ENCODE data around the gene TNP1.

TNP1 gene

DNA sequence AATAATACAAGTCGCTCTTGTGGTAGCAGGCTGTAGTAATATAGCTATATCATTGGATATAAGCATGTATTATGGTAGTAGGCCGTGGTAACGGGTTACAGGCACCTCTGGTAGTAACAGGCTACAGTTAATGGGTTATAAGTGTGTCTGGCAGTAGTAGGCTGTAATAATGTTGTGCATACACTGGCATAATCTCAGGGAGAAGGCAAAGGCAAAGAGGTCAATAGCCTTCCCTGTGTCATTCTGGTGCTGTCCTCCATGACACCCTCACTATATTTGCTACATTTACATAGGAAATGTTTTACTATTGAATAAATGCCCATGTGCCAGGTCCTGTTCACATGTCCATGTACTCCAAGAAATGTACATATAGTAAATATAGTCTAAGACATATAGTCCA is 12.8 kb upstream of the TNP1 start:
- DNase-seq, result no peak

DNA sequence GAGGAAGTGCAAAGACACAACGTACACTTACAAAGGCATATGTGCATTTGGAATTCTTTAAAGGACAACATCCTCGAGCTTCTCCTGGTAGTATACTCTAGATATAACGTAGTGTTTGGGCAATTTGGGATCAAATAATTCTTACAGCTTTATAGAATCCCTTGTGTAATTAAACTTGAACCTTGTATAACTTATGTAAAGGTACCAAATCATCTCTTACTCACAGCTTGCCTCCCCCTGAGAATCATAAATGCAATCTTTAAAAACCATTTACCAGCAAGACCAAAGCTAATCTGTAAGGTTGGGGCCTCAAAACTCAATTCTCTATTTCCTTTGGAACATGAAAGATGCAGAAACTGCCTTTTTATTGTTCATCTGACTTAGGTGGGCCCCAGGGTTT is 12.2 kb upstream of the TNP1 start:
- no peak for DNase-seq

DNA sequence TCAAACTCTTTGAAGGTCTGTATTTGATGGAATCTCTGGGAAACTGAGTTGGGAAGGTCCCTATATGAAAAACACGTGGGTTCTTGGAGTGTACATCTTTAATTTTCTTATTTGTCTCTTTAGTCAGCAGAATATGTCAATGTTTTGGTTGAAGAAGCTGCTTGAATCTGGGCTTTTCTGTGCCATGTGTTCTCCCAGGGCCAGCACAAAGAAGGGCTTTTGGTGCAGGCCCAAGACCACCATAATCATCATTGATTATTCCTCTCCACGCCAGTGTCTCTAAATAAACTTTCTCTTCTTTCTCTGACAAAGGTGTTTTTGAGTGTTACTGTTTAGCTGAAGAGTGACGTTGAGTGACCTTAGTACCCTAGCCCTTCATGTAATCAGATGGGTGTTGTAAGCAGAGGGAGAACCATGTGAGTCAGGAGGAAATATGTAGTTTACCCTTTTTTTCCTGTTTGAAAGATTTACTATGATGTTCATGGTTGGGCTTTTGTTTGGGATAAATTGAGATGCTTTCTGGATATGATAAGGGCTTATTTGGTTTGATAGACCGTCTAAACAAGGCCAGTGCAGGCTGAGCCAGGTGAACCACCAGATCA is 11.6 kb upstream of the TNP1 start:
- DNase-seq, result no peak

DNA sequence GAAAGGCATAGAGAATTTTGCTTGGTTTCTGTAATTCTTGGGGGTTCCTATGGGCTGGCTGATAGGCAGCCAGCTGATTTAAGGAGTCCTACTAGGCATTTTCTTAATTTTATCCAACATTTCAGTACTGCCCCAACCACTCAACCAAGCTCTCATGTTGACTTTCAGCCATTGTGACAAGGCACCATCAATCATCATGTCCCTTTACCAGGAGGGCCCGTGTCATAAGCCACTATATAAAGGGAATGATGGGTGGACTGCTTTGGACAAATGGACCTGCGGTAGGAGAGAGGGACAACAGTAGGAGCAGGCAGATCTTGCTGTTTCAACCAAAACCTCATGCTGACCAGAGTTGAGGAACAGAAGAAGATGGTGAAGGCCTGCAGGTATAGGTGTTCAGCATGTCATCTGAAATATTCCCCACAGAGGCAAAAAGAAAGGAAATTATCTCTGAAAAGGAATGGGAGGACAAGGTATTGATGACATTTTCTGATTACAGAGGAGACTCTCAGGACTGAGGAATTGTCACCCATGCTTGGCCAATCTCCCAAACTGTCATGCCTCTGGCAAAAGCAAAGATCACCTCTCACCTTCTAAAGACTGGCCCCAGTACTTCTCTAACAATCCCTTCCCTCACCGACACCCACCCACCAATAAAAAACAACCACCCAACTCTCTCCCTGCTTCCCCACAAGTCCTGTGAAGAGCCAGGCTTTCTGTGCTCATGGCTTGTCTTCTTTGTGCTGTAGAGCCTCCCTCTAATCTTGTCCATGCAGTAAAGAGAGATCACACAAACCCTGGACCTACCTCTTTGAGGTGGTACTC is 10.9 kb upstream of the TNP1 start:
- no peak for DNase-seq

DNA sequence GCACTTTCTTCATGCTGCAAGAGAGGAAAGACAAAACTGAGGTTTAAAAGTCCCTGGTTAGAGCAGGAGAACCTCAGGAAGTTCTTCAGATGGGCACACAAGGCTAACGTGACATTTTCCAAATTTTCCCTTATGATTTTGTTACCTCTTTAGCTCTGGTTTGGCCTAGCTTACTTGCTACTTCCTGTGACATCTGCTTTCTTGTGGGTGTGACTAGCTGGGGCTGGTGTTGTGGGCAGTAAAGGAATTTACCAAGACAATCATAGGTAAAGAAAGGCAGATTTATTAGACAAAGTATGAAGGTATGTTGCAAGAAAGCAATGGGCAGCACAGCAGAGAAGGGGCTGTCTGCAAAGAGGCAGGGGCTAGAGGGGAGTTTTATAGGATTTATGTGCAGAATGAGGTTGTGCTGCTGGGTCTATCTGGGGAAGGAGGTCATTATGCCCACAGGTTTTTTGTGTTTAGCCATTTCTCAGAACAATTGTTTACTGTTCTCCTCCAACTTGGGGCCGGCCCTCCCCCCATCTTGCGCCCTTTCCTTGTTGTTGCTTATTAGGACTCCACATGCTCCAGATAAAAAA is 6.7 kb upstream of the TNP1 start:
- DNase-seq, result no peak

DNA sequence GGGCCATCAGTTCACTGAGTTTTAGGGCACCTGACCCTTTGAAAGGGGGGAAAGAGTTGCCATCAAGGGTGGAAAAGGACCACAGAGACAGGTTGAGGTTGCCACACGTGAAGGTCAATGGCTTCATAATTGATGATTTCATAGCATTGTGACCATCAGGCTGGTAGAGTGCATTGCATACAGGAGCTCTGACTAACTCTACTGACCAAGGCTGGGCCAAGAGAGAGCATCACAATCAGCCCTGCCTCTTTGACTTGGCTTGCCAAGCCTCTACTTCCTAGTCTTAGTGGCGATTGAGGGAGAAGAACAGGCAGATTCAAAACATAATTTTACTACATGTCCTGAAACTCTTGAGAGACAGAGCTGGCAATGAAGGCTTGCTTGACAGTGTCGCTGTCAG is 5.8 kb upstream of the TNP1 start:
- no peak for DNase-seq

DNA sequence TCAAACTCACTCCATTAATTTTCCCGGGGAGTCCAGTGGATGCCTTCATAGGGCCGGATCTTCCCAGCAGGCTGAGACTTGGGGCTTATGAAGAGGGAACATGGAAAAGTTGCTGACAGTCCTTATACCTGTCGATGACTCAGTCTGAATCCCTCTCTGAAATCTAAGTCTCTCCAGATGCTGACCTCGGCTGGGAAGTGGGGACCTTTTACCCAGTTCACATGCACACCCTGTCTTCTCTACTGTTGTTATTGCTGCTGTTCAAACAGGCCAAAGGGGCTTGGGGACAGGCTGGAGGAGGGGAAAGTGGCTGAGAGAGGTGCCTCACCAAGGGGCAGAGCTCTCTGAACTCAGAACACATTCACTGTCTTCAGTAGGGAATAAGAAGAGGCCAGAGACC is 4.1 kb upstream of the TNP1 start:
- no peak for DNase-seq

DNA sequence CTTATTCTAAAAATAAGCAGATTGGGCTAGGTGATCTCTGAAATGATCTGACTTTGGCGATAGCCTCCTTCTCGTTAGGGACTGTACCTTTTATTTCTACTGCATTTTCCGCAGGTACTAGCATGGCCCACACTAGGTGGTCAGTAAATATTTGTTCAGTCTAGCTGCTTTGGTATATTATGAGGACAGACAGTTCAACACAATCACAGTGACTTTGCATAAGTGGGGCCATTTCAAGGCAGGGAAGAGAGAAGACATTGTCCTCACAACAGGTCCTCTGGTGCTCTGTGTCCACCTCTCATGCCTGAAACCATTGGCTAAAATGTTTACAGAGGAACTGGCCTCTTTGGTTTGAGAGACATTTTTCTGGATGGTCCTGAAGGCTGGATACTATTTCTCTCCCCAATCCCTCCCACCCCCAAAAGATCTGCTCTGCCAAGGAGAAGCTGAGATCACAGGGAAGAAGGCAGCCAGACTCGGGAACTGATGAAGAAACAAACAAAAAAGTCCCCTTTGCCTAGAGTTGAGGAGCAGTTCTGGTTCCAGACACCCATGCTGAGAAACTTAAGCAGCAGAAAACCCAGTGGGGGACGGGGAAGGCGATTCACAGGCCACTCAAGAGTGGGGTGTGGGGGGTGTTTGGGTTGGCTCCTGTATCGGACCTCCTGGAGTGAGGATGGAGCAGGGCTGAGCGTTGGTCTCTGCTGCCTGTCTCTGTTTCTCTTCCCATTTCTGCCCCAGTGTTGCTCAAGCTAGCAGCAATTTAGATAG is 2.9 kb upstream of the TNP1 start:
- no peak for DNase-seq

DNA sequence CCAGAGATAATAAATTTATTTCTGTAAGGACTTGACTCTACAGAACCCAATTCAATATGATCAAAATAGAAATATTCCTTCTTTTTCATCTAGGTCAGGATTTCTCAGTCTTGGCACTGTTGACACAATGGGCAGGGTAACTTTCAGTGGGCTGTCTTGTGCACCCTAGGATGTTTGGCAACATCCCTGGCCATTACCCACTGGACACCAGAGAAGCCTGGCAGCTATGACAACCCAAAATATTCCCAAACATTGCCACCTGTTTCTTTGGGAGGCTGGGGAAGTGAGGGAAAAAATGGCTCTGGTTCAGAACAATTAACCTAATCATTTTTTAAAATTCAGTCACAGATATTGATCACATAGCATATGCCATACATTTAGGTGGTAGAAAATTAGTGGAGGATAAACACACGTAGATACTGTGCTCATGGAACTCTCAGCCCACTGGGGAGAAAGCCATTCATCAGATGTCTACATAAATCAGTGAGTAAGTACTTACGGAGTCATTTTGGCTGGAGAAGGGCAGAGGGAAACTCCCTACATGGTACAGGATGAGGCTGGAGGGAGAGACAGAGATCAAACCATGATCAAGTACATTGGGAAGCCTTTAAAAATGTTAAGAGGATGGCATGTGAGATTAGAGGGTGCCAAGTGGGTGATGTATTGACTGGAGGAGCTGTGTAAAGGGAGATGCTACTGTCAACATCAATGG is 718 bp upstream of the TNP1 start:
- no peak for DNase-seq

DNA sequence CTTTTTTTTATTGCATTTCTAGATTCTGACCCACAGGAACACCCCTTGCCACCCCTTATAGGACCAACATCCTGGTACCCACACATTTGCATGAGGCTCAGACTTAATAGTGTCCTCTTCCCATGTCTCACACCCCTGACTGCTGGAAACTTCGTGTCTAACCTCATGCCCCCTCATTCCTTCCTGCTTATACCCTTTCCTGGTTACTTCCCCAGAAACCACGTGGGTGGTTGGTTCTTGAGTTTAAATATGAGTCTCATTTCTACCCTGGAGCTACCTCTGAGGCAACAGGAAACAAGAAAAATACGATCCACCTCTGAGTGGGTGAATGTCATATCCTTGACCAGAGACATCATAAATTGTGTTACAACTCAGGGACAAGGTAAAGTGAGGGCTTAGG is 1.6 kb downstream of the TNP1 start:
- DNase-seq, result no peak

DNA sequence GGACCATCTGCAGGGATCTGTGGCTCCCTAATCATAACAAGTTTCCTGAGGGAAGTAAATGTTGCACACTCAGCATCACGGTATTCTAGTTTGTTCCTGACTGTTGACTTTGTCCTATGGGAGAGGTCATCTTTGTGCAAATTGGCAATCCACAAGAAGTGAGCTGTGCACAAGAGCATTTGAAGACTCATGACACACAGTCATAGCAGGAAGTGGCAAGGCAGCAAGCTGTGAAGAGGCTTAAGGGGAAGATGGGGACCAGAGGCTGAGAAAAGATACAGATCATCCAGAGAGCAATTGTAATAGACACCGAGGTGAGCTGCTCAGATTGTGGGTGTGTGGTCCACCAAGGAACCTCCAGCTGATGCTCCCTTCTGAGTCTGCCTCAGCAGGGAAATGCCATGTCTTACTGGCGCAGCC is 2.7 kb downstream of the TNP1 start:
- peak; percentile 13 for DNase-seq

DNA sequence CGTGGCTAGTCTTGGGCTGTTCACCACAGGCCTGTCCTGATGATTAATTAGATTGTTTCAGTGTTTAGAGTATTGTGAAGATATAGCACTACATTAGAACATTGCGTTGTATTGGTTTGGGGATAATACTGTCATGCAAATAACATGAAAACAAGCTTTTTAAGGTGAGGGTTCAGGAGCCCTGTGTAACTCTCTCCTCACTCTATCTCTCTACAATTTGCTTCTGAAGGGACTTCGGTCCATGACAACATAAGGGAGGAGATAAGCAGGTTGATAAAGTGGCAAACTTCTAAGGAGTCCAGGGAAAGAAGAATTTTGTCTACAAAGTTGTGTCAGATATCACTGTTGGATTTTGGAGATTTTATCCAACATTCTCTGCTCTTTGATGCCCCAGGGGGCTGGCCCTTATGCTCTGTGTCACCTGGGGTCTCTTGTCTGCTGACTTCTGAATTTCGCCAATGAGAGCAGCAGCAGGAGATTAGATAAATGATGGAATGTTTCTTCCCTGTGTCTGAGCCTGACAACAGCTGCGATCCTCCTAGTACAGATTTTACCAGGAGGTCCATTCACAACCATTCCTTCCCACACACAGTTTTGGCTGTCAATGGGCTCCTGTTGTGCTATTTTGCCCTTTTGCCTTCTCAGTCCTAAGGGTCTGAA is 3.3 kb downstream of the TNP1 start:
- no peak for DNase-seq

DNA sequence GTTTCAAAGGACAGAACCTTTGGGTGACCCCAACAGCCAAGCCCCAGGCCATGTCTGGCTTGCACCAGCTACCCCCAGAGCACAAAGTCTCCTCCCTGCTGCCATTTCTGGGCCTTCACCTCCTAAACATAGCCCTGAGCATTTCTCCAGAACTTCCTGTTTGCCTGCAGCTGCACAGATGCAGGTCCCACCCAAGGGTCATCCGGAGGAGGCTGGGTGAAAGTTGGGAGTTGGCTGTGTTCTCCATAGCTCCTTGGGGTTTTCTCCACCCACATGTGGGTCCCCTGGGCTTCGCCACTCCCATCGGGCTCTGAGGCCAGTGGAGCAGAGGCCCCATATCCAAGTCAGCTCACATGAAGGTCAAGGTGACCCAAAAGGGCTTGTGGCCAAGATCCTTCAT is 4.3 kb downstream of the TNP1 start:
- DNase-seq, result no peak

DNA sequence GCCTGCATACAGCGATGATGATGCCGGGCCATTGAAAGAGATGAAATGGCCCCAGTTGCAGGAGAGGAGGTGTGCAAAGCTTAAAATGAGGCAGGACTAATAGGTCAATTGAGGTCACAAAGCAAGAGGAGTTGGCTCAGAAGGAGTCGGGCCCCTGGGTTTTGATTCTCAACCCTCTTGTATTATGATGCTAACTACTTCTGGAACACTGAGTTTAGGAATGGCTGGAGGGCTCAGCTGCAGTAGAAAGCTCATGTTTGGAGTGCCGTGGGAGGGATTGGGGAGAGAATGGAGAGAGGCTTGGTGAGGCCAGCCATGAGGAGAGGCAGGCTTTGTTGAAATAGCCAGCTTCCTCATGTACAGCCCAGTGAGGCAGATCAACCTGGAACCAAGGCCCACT is 4.8 kb downstream of the TNP1 start:
- DNase-seq, result no peak

DNA sequence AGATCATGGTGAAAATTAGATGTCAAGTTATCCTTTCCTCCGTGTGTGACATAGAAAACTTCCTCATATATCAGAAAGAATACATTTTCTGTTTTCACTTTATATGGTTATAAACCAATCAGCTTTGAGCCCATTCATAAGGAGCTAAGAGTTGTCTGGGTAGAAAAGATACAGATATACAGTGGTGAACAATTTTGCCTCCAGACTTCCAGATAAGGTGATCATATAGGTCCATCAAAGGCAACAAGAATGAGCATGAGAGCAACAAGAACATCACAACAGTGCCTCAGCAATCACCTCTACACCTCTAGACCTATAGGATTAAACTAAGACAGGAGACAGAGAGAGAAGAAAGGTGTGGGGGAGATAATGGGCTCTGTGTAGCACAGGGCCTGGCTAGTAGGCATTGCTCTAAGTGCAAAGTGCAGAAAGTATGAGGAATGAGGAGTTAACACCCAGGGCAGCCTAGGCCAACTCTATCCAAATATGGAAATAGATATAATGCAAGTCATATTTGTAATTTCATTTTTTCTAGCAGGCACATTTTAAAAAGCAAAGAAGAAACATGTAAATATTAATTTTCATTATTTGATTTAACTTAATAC is 8.3 kb downstream of the TNP1 start:
- no peak for DNase-seq

DNA sequence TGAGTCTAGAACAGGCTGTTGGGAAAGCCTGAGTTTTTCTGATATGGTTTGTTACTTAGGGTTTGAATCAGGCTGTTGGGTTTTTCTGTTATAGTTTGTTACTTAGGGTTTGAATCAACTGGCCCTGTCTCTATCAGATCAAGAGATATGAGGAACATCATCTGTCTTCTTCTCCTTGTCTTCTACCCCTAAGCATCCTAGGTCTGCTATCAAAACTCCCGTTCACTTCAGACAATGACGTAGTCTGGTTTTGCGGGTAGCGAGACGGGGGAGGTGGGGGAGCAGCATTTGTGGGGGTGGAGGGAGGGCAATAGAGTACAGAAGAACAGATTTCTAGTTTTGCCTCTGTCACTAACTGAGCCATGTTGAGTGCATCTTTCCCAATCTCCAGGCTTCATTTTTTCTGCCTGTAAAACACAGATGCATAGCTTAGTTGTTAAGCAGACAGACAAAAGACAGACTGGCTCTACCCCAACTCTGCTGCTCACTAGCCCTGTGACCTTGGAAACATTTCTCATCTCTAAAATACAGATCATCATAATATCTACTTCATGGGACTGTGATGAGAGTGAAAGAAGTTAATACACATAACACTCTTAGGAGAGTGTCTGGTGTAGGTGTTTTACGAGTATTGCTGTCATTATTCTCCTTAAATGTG is 9.1 kb downstream of the TNP1 start:
- peak; percentile 13 for DNase-seq

DNA sequence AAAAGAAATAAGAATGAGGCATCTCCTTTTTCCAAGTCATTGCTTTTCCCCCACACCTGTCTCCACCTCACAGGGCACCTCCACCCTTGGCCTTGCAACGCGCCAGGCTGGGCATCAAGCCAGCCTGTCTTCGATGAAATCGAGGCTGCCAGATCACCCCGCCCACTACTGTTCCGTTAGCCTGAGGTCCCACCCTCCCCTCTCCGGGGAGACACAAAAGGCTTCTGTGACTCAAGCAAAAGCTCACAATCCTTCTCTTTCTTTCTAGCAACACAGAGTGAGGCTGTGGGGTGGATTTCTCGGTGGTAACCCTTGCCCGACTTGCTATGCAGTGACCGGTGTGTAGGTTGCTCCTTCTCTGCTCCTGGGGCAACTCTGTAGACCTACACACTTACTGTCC is 9.9 kb downstream of the TNP1 start:
- DNase-seq, result peak; percentile 58

DNA sequence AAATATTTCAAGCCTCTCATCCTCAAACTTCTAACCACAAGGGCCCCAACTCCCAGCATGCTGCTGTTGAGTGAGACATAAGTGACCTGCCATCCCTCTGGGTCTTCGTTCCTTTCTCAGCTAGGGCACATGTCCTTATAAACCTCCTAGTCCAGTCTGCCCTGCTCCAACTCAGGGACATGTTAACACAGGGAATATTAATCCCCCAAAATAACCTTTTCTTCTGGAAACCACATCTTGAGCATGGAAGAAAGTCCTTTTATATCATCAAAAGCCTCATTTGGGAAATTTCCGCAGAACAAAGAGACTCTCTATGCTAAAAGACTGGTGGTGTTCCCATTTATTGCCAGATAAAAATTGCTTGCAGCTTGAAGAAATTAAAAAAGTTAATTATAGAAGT is 14.4 kb downstream of the TNP1 start:
- DNase-seq, result no peak

DNA sequence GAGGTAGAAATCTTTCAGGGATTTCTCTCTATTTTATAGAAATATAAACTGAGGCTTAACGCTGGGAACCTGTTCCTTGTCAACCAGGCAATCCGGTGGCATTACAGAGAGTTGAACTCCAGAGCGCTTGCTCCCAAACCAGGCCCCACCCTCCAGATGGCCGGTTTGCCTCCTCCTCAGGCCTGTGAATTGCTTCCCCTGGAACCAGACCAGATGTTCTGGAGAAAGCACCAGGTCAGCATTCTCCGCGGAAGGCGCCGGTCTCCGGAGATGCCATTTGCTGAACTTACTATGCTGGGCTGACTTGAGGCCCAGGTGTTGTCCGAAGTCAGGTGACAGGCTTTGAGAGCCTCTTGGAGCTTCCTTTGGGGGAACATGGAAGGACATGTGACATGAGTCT is 17.2 kb downstream of the TNP1 start:
- no peak for DNase-seq

DNA sequence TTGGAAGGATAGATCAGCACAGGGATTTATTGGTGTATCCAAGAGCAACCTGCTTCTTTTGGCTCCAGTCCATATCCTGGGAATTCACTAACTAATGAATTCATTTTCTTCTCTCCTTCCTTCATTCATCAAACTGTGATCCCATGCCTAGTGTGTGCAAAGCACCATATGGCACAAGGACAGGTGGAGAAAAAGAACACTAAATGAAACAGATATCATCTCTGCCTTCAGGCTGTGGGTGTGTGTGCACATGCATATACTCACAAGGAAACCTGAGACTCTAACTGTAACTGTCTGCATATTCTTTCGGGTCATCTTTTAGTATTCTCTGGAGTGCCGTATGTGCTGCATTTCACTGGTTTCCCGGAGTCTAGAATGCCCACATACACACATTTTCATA is 20.2 kb downstream of the TNP1 start:
- DNase-seq, result no peak

DNA sequence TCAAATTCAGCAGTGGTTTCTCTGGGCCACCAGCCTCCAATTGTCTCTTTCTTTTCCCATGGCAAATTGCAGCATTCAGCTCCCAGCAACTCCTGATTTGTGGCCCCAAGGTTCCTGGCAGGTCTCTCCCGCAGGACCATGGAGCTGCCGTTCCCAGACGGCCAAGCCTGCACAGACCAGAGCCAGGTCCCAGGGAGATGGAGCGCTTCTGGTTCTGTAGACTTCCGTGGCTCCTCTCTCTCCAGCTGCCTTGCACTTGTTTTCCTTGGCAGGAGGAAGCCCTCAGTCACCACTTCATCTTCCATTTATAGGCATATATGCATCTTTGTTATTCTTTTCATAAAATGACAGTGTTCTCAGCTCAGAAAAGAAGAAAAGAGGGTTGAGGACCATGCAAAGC is 21.7 kb downstream of the TNP1 start:
- DNase-seq, result no peak

DNA sequence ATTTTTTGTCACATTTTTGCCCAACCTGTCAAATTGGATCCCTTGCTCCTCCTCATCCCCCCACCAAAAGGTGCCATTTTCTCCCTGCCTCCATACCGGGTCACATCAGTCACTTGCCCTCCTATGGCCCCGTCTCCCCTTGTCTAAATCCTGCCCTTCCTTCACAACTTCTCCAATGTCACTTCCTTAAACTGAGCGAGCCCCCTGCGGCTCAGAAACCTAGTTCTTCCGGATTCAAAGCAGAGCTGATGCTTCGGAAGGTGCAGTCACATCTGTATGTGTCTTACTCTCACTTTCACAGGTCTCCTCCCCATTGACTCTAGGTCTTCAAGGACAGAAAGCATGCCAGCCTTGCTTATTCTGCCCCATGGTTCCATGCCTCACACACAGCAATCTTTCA is 22.1 kb downstream of the TNP1 start:
- no peak for DNase-seq

Data from CD4-positive, alpha-beta T cell treated with Interleukin-17A for 4 hours (primary cell).